ENCODE data around the gene DVL3. TPM values are rescaled to one million over a fixed set of nuclear protein-coding genes. Genes with fewer than 3 reads are reported as not detected.

DVL3 gene
- total RNA-seq, 1 donor from 2014 or later = 103 TPM

- no peaks in the 10 kb centered on the region for H3K9me3 Mint-ChIP-seq (ENCODE audit: unreplicated experiment)
Observed at GRCh38 chr3:184174646-184175492, 19.7 kb downstream of the DVL3 start, which contains the start of gene AP2M1. Gene AP2M1 (plus strand): TSS chr3:184174855. CDS start chr3:184176994, 2,139 bp downstream.

GRCh38 chr3:184175506-184175905, 20.3 kb downstream of the DVL3 start:
- Mint-ChIP-seq H3K4me3 (ENCODE audit: unreplicated experiment) (peak overlapping the region; percentile 99), H3K4me1 (ENCODE audit: unreplicated experiment) (peaks cover 35% of the 10 kb centered on the region), H3K27ac (ENCODE audit: unreplicated experiment) (peak overlapping the region; percentile 92), H3K27me3 (ENCODE audit: unreplicated experiment) (peaks cover 19% of the 10 kb centered on the region), H3K9me3 (ENCODE audit: unreplicated experiment) (no peaks in the 10 kb centered on the region), H3K36me3 (ENCODE audit: low read depth, unreplicated experiment) (peaks cover 51% of the 10 kb centered on the region)
- DNase-seq (ENCODE audit: low spot score) = no peak
- no peak for TF ChIP-seq CTCF (IDR thresholded peaks at IDR 0.05; ENCODE audit: unreplicated experiment)

More at GRCh38 chr3:184174646-184175492, 19.7 kb downstream of the DVL3 start, which contains the start of gene AP2M1:
- H3K27me3 Mint-ChIP-seq (ENCODE audit: unreplicated experiment) = peaks cover 19% of the 10 kb centered on the region
- TF ChIP-seq CTCF (IDR thresholded peaks at IDR 0.05; ENCODE audit: unreplicated experiment) = no peak
- H3K4me3 Mint-ChIP-seq (ENCODE audit: unreplicated experiment) = peak within 1 kb of the TSS; percentile 99
- peaks cover 35% of the 10 kb centered on the region for H3K4me1 Mint-ChIP-seq (ENCODE audit: unreplicated experiment)
- H3K27ac Mint-ChIP-seq (ENCODE audit: unreplicated experiment) = peak within 1 kb of the TSS; percentile 92
- peak; percentile 98 for DNase-seq (ENCODE audit: low spot score)
- peaks cover 46% of the 10 kb centered on the region for H3K36me3 Mint-ChIP-seq (ENCODE audit: low read depth, unreplicated experiment)

- Mint-ChIP-seq H3K9me3 (ENCODE audit: unreplicated experiment) (no peaks in the 10 kb centered on the region), H3K36me3 (ENCODE audit: low read depth, unreplicated experiment) (peaks cover 52% of the 10 kb centered on the region), H3K27ac (ENCODE audit: unreplicated experiment) (peak overlapping the region; percentile 92), H3K4me1 (ENCODE audit: unreplicated experiment) (peaks cover 37% of the 10 kb centered on the region), H3K27me3 (ENCODE audit: unreplicated experiment) (peaks cover 18% of the 10 kb centered on the region), H3K4me3 (ENCODE audit: unreplicated experiment) (peak overlapping the region; percentile 99)
- no peak for DNase-seq (ENCODE audit: low spot score)
- TF ChIP-seq CTCF (IDR thresholded peaks at IDR 0.05; ENCODE audit: unreplicated experiment) = no peak
Observed at GRCh38 chr3:184175981-184176376, 20.8 kb downstream of the DVL3 start.

- H3K27ac Mint-ChIP-seq (ENCODE audit: unreplicated experiment) = peak overlapping the region; percentile 92
- peaks cover 38% of the 10 kb centered on the region for H3K4me1 Mint-ChIP-seq (ENCODE audit: unreplicated experiment)
- peaks cover 18% of the 10 kb centered on the region for H3K27me3 Mint-ChIP-seq (ENCODE audit: unreplicated experiment)
- peak; percentile 71 for DNase-seq (ENCODE audit: low spot score)
- peaks cover 50% of the 10 kb centered on the region for H3K36me3 Mint-ChIP-seq (ENCODE audit: low read depth, unreplicated experiment)
- TF ChIP-seq CTCF (IDR thresholded peaks at IDR 0.05; ENCODE audit: unreplicated experiment) = no peak
- H3K4me3 Mint-ChIP-seq (ENCODE audit: unreplicated experiment) = peak overlapping the region; percentile 99
- no peaks in the 10 kb centered on the region for H3K9me3 Mint-ChIP-seq (ENCODE audit: unreplicated experiment)
Observed at GRCh38 chr3:184176377-184177330, 21.5 kb downstream of the DVL3 start.
